H9 (cell line): ENCODE results near the gene HDGFL3. TPM values are rescaled to one million over a fixed set of nuclear protein-coding genes. Genes with fewer than 3 reads are reported as not detected.

Source experiments
- DNase-seq: peaks from one replicate; pipeline ENCODE4 v3.0.0-alpha.2; 2017
- H2AFZ ChIP-seq: one replicate; pipeline ENCODE4 v1.6.1; 2013; ENCODE audit warnings: mild to moderate bottlenecking, low read length, control low read depth, moderate library complexity
- H2AK5ac ChIP-seq: 2 replicates; pipeline ENCODE4 v1.6.1; 2013; ENCODE audit warnings: low read length, control low read depth, mixed read lengths; ENCODE audit not compliant: insufficient read length
- H2BK120ac ChIP-seq: one replicate; pipeline ENCODE4 v1.6.1; 2013; ENCODE audit warnings: low read depth, mild to moderate bottlenecking, low read length, control low read depth, inconsistent platforms; ENCODE audit not compliant: poor library complexity, severe bottlenecking
- H2BK12ac ChIP-seq: 2 replicates; pipeline ENCODE4 v1.6.1; 2013; ENCODE audit warnings: low read length, control low read depth, mixed read lengths, low read depth; ENCODE audit not compliant: insufficient read length
- H2BK15ac ChIP-seq: 2 replicates; pipeline ENCODE4 v1.6.1; 2013; ENCODE audit warnings: low read depth, low read length, control low read depth
- H2BK20ac ChIP-seq: one replicate; pipeline ENCODE4 v1.6.1; 2013; ENCODE audit warnings: low read depth, mild to moderate bottlenecking, low read length, control low read depth, inconsistent platforms; ENCODE audit not compliant: poor library complexity, severe bottlenecking
- H2BK5ac ChIP-seq: 2 replicates; pipeline ENCODE4 v1.6.1; 2013; ENCODE audit warnings: low read length, control low read depth, mixed read lengths; ENCODE audit not compliant: insufficient read length
- H3K14ac ChIP-seq: 2 replicates; pipeline ENCODE4 v1.6.1; 2013; ENCODE audit warnings: low read length, control low read depth; ENCODE audit not compliant: insufficient read depth
- H3K18ac ChIP-seq: 2 replicates; pipeline ENCODE4 v1.6.1; 2013; ENCODE audit warnings: low read depth, mild to moderate bottlenecking, mixed read lengths, low read length, control low read depth; ENCODE audit not compliant: insufficient read length
- H3K23ac ChIP-seq: 2 replicates; pipeline ENCODE4 v1.6.1; 2013; ENCODE audit warnings: low read length, control low read depth, mixed read lengths, low read depth; ENCODE audit not compliant: insufficient read length
- H3K23me2 ChIP-seq: 2 replicates; pipeline ENCODE4 v1.6.1; 2013; ENCODE audit warnings: low read depth, mild to moderate bottlenecking, mixed read lengths, low read length, control low read depth; ENCODE audit not compliant: insufficient read length, poor library complexity, severe bottlenecking
- H3K27ac ChIP-seq: 2 replicates; pipeline ENCODE4 v1.5.1; 2013; ENCODE audit warnings: low read length, control low read depth, mixed read lengths, low read depth; ENCODE audit not compliant: insufficient read length
- H3K27me3 ChIP-seq: 2 replicates; pipeline ENCODE4 v1.6.1; 2013; ENCODE audit warnings: low read length, control low read depth, inconsistent platforms; ENCODE audit not compliant: insufficient read depth
- H3K4ac ChIP-seq: 2 replicates; pipeline ENCODE4 v1.6.1; 2013; ENCODE audit warnings: low read depth, mild to moderate bottlenecking, control low read depth, inconsistent platforms, low read length, moderate library complexity
- H3K4me1 ChIP-seq: 2 replicates; pipeline ENCODE4 v1.6.1; 2013; ENCODE audit warnings: low read length, control low read depth, inconsistent platforms; ENCODE audit not compliant: insufficient read depth
- H3K4me2 ChIP-seq: 2 replicates; pipeline ENCODE4 v1.6.1; 2013; ENCODE audit warnings: low read length, control low read depth, mixed read lengths; ENCODE audit not compliant: insufficient read length, insufficient read depth
- H3K56ac ChIP-seq: 2 replicates; pipeline ENCODE4 v1.6.1; 2013; ENCODE audit warnings: low read depth, mild to moderate bottlenecking, mixed read lengths, low read length, control low read depth; ENCODE audit not compliant: insufficient read length
- H3K79me1 ChIP-seq: 2 replicates; pipeline ENCODE4 v1.6.1; 2013; ENCODE audit warnings: low read depth, mild to moderate bottlenecking, moderate library complexity, low read length, control low read depth, inconsistent platforms; ENCODE audit not compliant: insufficient read depth, poor library complexity, severe bottlenecking
- H3K79me2 ChIP-seq: 2 replicates; pipeline ENCODE4 v1.6.1; 2013; ENCODE audit warnings: low read length, control low read depth, inconsistent platforms; ENCODE audit not compliant: insufficient read depth
- H3K9ac ChIP-seq: 2 replicates; pipeline ENCODE4 v1.6.1; 2013; ENCODE audit warnings: low read length, control low read depth, mixed read lengths; ENCODE audit not compliant: insufficient read length; ENCODE audit errors: extremely low read depth
- H3K9me3 ChIP-seq: one replicate; pipeline ENCODE4 v1.6.1; 2013; ENCODE audit warnings: low read depth, low read length, inconsistent platforms; ENCODE audit not compliant: control insufficient read depth
- H3T11ph ChIP-seq: one replicate; pipeline ENCODE4 v1.6.1; 2013; ENCODE audit warnings: mild to moderate bottlenecking, low read length, control low read depth, inconsistent platforms
- H4K20me1 ChIP-seq: one replicate; pipeline ENCODE4 v1.6.1; 2013; ENCODE audit not compliant: control insufficient read depth, insufficient read length, insufficient read depth
- H4K5ac ChIP-seq: 2 replicates; pipeline ENCODE4 v1.6.1; 2013; ENCODE audit warnings: low read depth, mild to moderate bottlenecking, mixed read lengths, low read length, control low read depth; ENCODE audit not compliant: insufficient read length
- H4K8ac ChIP-seq: replicated peaks from 2 replicates; pipeline ENCODE4 v1.6.1; 2013; ENCODE audit warnings: low read length, control low read depth, mixed read lengths, low read depth; ENCODE audit not compliant: insufficient read length
- H4K91ac ChIP-seq: 2 replicates; pipeline ENCODE4 v1.6.1; 2013; ENCODE audit warnings: low read depth, mild to moderate bottlenecking, moderate library complexity, mixed read lengths, low read length, control low read depth; ENCODE audit not compliant: insufficient read length
- H3K27ac Mint-ChIP-seq, 3 experiments: 2 replicates in 2 of 3; 3 replicates in 1 of 3; pipeline ENCODE4 v1.8.0; 2020 to 2021; ENCODE audit warnings: mixed read lengths in 3 of 3, mild to moderate bottlenecking in 1 of 3, moderate library complexity in 1 of 3
- H3K27me3 Mint-ChIP-seq: 2 replicates; pipeline ENCODE4 v1.8.0; 2021; ENCODE audit warnings: low read depth, mild to moderate bottlenecking, moderate library complexity, mixed read lengths
- H3K36me3 Mint-ChIP-seq, 3 experiments: 2 replicates in 2 of 3; 3 replicates in 1 of 3; pipeline ENCODE4 v1.8.0; 2020 to 2021; ENCODE audit warnings: low read depth in 3 of 3, mixed read lengths in 3 of 3; ENCODE audit not compliant: insufficient read depth in 1 of 3
- H3K4me1 Mint-ChIP-seq, 2 experiments: 2 replicates each; pipeline ENCODE4 v1.8.0; 2020; ENCODE audit warnings: mixed read lengths in 2 of 2
- H3K4me3 Mint-ChIP-seq, 2 experiments: 2 replicates in 1 of 2; 3 replicates in 1 of 2; pipeline ENCODE4 v1.8.0; 2020 to 2021; ENCODE audit warnings: mild to moderate bottlenecking in 2 of 2, mixed read lengths in 2 of 2, moderate library complexity in 1 of 2
- H3K9me3 Mint-ChIP-seq, 2 experiments: 2 replicates in 1 of 2; 3 replicates in 1 of 2; pipeline ENCODE4 v1.8.0; 2020; ENCODE audit warnings: mild to moderate bottlenecking in 2 of 2, mixed read lengths in 2 of 2, moderate library complexity in 1 of 2
- CTCF ChIP-seq: fragments of 200-600 bp; sonication (generic); conservative IDR thresholded peaks from 3 replicates; pipeline ENCODE4 v1.8.0; 2021; ENCODE audit warnings: antibody characterized with exemption, mild to moderate bottlenecking
- WGBS: extraction: QIAGEN DNeasy Blood & Tissue Kit; methylation state at CpG from one replicate; pipeline ENCODE4 v1.1.7; 2013; ENCODE audit warnings: missing lambda C conversion rate, low lambda C conversion rate, mixed read lengths; ENCODE audit not compliant: insufficient read length; ENCODE audit errors: extremely low coverage; 5-methylcytosine and 5-hydroxymethylcytosine counted together
- total RNA-seq: library from RNA; stranded (reverse); gene quantifications from 2 replicates; pipeline ENCODE4 v1.2.1, GENCODE V29; 2021

Gene HDGFL3
- total RNA-seq, 1 experiment from 2014 or later = 120 TPM

GRCh38 chr15:83194528-83194927 lies 13.1 kb downstream of the HDGFL3 start:
- Histone ChIP-seq H3T11ph (no peak overlapping the region), H4K91ac (no peak overlapping the region), H3K79me1 (peaks cover 6% of the 10 kb centered on the region), H2BK120ac (no peak overlapping the region), H4K5ac (no peak overlapping the region), H3K14ac (no peak overlapping the region), H3K27me3 (no peaks in the 10 kb centered on the region), H3K18ac (no peak overlapping the region), H2AK5ac (no peak overlapping the region), H3K4me1 (no peaks in the 10 kb centered on the region), H3K9ac (no peak overlapping the region), H4K20me1 (no peaks in the 10 kb centered on the region), H3K79me2 (peaks cover 18% of the 10 kb centered on the region; the same call in 1 of the 2 replicates), H3K4me2 (no peak overlapping the region), H3K23ac (no peak overlapping the region), H3K27ac (no peak overlapping the region), H2BK20ac (no peak overlapping the region), H4K8ac (no peak overlapping the region), H2BK12ac (no peak overlapping the region), H3K4ac (no peak overlapping the region), H3K9me3 (no peaks in the 10 kb centered on the region), H3K56ac (no peak overlapping the region), H2BK5ac (no peak overlapping the region), H2BK15ac (no peak overlapping the region), H2AFZ (no peak overlapping the region), H3K23me2 (no peaks in the 10 kb centered on the region)
- H3K36me3 Mint-ChIP-seq = peaks cover 9 to 13% (median 10%) of the 10 kb centered on the region in 3 experiments; a peak in 5 of 7 replicates
- H3K4me1 Mint-ChIP-seq = peaks cover 34 to 42% of the 10 kb centered on the region in 2 experiments
- no peak for DNase-seq
- TF ChIP-seq CTCF = no peak
- H3K4me3 Mint-ChIP-seq = no peak overlapping the region
- peak overlapping the region in 2 of 3 experiments; percentile 22 to 79; a peak in 3 of 7 replicates for H3K27ac Mint-ChIP-seq
- H3K27me3 Mint-ChIP-seq = no peaks in the 10 kb centered on the region
- WGBS = no CpG with 5 or more reads among the region's 2 CpGs
- H3K9me3 Mint-ChIP-seq = peaks cover 2% of the 10 kb centered on the region in 2 experiments; a peak in 2 of 5 replicates
